GM21423 (cell line): ENCODE data around the gene IGSF21.

Source experiments
- ATAC-seq: cut with Tn5 transposase; IDR thresholded peaks from one replicate; pipeline ENCODE4 v1.9.1; 2021; ENCODE audit warnings: mild to moderate bottlenecking, moderate library complexity; ENCODE audit not compliant: unreplicated experiment

Gene IGSF21

DNA sequence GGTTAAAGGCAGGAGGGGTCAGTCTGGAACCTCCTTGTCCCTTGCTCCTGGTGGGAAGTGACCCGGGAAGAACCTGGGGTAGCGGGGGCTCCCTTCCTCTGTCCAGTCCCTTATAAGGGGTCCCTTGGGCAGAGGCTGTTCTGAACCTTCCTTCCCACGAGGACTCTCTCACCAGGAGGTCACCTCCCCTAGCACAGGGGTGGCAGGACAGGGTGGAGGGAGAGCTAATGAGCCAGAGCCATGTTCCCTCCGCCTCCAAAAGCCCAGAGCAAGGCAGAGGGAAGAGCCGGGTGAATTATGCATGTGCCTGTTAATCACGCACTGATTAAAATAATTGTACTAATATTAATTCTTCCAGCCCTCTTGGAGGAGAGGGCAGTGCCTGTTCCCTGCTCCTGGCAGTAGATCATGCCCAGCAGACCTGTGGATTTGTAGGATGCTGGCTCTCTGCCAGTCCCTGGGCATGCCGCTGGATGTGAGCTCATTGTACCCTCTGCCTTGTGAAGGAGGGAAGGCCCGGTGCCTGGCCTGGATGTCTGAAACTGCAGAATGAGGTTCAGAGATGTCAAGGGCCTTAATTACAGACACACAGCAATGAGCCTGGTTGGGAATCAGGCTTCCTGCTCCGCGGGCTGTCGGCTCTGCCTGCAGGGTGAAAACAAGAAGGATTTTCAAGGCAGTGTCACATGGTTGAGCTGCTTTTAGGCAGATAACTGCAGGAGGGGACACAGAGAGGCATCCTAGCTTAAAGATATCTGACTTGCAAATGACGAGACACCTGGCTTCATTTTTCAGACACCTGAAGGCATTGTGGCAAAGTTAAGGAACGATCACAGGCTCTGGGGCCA, 68.2 kb downstream of the IGSF21 start:
- no peak for ATAC-seq

DNA sequence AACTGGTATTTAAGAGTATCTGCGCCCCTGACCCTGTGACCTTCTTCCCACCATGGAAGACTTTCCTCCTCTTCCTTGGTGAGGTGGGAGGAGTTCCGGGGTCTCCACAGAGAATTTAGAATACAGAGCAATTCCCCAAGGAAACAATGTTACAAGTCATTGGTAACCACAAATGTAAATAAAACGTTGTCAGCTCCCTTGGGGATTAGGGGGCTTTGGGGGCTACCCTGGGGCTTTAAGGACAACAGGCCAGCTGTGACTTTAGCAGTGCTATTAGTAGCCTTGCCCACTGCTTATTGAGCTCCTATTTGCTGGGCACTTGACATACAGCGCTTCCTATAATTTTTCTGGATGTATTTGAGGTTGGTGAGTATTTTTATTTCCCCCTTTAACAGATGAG, 69.0 kb downstream of the IGSF21 start:
- no peak for ATAC-seq

GRCh38 chr1:18178111-18178510, 70.5 kb downstream of the IGSF21 start:
- ATAC-seq, result no peak

GRCh38 chr1:18179009-18179408, 71.4 kb downstream of the IGSF21 start:
- ATAC-seq, result no peak

GRCh38 chr1:18182398-18183160, 75.0 kb downstream of the IGSF21 start:
- ATAC-seq, result no peak

- ATAC-seq, result no peak
Measured at GRCh38 chr1:18183533-18183932, 75.9 kb downstream of the IGSF21 start.

DNA sequence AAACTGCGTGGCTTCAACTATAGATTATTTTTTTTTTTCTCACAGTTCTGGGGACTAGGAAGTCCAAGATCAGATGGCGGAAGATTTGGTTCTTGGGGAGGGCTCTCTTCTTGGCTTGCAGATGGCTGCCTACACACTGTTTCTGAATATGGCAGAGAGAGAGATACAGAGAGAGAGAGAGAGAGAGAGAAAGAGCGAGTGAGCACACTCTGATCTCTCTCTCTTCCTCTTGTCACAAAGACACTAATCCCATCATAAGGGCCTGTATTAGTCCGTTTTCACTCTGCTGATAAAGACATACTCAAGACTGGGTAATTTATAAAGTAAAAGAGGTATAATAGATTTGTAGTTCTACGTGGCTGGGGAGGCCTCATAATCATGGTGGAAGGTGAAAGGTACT, 79.5 kb downstream of the IGSF21 start:
- ATAC-seq, result no peak

DNA sequence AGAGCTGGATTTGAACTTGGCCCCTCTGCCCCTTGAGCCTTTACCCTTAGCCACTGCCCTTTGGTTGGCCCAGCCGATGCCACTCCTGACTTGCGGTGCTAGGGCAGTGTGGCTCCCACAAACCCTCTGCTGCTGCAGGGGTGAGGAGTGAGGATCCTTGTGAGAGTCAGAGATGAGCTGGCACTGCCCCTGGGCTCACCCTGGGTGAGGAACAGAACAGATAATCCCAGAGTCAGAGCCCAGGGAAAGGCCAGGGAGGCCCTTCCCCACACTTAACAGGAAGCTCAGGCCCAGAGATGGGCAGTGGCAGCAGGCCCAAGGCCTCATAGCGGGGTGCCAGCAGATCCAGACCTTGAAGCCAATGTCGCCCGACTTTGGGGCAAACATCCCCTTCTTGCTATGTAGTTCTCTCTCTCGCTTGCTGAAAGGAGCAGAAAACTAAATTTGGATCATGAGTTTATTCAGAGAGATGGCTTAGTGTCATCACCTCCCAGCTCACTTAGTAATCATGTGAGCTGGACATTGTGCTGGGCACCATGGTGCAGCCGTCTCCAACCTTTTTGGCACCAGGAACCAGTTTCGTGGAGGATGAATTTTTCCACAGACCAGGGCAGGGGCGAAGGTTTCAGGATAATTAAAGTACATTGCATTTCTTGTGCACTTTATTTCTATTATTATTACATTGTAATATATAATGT, 81.4 kb downstream of the IGSF21 start:
- ATAC-seq, result no peak

DNA sequence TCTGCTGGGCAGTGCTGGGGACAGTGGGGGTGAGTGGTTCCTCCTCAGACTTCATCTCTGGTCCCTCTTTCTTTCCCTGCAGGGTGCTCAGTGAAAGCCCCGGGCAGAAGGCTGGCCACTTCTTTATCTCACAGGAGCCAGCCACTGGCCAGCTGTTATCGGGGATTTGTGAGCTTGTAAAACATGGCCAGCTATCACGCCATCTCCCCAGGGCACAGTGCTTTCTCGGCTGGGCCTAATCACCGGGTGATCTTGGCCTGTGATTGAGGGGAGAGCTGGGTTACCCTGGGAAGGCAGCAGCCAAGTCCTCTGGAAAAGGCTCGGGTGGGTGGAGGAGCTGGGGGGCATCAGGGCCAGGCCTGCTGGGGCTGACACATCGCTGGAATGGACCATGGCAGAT, 83.0 kb downstream of the IGSF21 start:
- ATAC-seq, result no peak

- no peak for ATAC-seq
Measured at GRCh38 chr1:18191037-18191436, 83.4 kb downstream of the IGSF21 start.

- ATAC-seq, result no peak
Measured at GRCh38 chr1:18191481-18192155, 84.0 kb downstream of the IGSF21 start.

GRCh38 chr1:18192182-18192581, 84.6 kb downstream of the IGSF21 start:
- ATAC-seq, result no peak

DNA sequence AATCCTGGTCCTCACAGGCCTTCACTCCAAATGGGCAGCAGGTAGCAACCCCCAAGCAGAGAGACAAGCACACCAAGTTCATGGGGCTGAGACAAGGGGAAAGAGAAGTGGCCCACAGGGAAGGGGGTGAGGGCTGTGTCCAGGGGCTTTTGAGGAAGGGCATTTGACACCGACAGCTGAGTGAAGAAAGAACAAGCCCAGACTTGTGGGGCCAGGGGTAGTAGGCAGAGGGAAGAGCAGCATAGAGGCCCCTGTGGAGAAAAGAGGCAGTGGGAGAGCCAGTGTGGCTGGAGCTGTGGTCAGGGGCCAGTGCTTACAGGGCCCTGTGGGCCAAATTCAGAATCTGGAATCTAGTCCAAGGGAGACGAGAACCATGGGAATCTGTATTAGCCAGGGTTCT, 85.4 kb downstream of the IGSF21 start:
- ATAC-seq, result no peak

GRCh38 chr1:18197299-18197698, 89.7 kb downstream of the IGSF21 start:
- no peak for ATAC-seq

DNA sequence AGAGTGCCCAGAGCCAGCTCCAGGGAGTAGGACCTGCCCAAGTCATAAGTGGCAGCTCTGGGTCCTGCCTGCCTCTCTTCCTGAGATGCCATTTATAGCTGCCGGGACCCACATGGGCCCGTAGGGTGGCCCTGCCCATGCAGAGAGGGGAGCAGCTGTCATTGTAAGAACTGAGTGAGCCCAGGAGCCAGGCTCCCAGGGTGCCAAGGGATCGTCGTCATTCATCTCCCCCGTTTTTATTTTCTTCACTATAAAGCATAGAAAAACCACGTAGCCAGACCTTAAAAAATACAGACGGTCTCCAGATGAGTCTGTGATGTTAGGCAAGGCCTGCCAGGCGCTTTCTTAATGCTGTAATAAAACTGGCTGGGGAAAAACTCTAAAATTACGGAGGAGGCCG, 90.7 kb downstream of the IGSF21 start:
- ATAC-seq, result no peak

- ATAC-seq, result no peak
Measured at GRCh38 chr1:18199462-18199861, 91.9 kb downstream of the IGSF21 start.

DNA sequence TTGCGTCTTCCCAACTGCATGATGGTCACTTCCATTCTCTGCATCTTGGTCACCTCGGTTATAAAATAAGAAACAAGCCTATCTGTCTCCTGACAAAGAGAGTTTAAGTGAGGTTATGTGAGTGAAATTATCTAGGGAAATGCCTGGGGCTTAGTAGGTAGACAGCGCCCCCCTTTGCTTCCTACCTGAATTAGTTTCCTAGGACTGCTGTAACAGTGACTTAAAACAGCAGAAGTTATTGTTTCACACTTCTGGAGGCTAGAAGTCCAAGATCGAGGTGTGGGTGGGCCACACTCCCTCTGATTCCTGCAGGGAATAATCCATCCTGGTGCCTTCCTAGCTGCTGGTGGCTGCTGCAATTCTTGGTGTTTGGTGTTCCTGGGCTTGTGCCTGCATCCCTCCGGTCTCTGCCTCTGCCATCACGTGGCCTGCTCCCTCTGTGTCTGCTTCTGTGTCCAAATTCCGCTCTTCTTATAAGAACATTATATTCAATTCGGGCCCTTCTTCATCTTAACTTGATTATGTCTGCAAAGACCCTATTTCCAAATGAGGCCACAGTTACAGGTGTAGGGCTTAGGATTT, 92.6 kb downstream of the IGSF21 start:
- no peak for ATAC-seq

DNA sequence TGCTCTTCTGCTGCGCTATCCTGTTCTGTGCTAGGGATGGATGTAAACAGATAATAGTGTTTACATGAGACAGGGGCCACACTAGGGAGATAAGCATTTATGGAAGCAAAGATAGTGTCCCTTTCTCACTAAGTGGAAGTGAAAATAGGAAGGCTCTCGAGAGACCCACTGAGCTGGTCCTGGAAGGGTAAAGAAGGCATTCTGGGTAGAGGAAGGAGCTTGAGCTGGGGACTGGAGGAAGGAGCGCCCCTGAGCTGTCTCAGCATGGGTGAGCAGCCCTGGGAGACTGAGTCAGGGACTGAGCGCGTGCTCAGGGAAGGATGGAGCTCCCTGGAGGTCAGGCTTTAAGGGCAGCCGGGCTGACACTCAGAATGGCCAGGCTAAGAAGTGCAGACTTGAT, 93.3 kb downstream of the IGSF21 start:
- no peak for ATAC-seq

DNA sequence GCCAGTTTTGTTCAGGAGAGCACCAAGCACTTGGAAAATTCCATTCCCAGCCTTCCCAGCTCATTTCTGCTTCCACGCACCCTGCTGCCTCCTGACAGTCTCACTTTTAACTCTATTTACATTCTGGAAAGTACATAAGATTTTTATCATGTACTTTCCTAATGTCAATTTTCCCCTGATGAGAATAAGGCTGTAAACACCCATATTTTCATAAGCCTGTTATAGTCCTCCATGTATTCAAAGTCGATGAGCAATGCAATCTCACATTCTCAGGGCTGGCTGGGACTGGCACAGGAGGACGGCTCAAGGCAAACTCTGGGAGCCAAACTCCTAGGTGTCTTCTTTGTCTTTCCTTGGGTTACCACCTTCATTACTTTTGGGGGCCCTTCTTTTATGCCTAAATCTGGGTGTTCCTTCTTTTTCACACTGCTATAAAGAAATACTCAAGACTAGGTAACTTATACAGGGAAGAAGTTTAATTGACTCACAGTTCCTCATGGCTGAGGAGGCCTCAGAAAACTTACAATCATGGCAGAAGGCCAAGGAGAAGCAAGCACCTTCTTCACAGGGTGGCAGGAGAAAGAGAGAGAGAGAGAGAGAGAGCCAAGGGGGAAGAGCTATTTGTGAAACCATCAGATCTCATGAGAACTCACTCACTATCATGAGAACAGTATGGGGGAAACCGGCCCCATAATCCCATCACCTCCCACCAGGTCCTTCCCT, 94.6 kb downstream of the IGSF21 start:
- ATAC-seq, result no peak

- ATAC-seq, result no peak
Measured at GRCh38 chr1:18203645-18204044, 96.0 kb downstream of the IGSF21 start.
